ENCODE results near the gene IFNA4.
"Not testable (repeated sequence)": the region's sequence is repeated elsewhere in the genome, so short reads cannot be mapped to it uniquely, and the experiment has no call there.

- TF ChIP-seq CTCF (IDR thresholded peaks at IDR 0.05; ENCODE audit: low read depth, low read length) (peak; percentile 96), MAX (IDR thresholded peaks at IDR 0.05; ENCODE audit: low read depth, low read length) (peak; percentile 18; the same call in 1 of the 2 replicates)
- not testable (repeated sequence) for TF ChIP-seq POLR2A (IDR thresholded peaks at IDR 0.05; ENCODE audit: extremely low read depth, insufficient read length)
These were observed 48.3 kb upstream of the IFNA4 start for GRCh38 chr9:21235468-21236359.

Measured in NB4 (cell line).